KMS-11 (cell line): ENCODE results near the gene ACADM.
"Not testable (repeated sequence)": the region's sequence is repeated elsewhere in the genome, so short reads cannot be mapped to it uniquely, and the experiment has no call there.

Experiments
- H2AFZ ChIP-seq: fragments of 200-600 bp; sonication (generic); 2 replicates; pipeline ENCODE4 v1.6.1; 2016; ENCODE audit warnings: antibody characterized with exemption, mixed run types, low read depth
- H3K27ac ChIP-seq: fragments of 200-600 bp; sonication (generic); 2 replicates; pipeline ENCODE4 v1.6.1; 2016; ENCODE audit warnings: mild to moderate bottlenecking, mixed run types
- H3K27me3 ChIP-seq: fragments of 200-600 bp; sonication (generic); 2 replicates; pipeline ENCODE4 v1.6.1; 2017; ENCODE audit warnings: mild to moderate bottlenecking, low read depth, mixed run types, moderate library complexity; ENCODE audit not compliant: insufficient read depth
- H3K36me3 ChIP-seq: fragments of 200-600 bp; sonication (generic); 2 replicates; pipeline ENCODE4 v1.6.1; 2017; ENCODE audit warnings: mild to moderate bottlenecking, mixed run types; ENCODE audit not compliant: insufficient read depth
- H3K4me1 ChIP-seq: fragments of 200-600 bp; sonication (generic); 2 replicates; pipeline ENCODE4 v1.6.1; 2016; ENCODE audit warnings: mild to moderate bottlenecking, low read depth, mixed run types; ENCODE audit not compliant: poor library complexity, severe bottlenecking
- H3K4me2 ChIP-seq: fragments of 200-600 bp; sonication (generic); 2 replicates; pipeline ENCODE4 v1.7.0; 2016; ENCODE audit warnings: mild to moderate bottlenecking, mixed run types
- H3K4me3 ChIP-seq: fragments of 200-600 bp; sonication (generic); IDR thresholded peaks from 2 replicates; pipeline ENCODE4 v1.6.1; 2017; ENCODE audit warnings: low read depth, low read length, mixed read lengths; ENCODE audit not compliant: insufficient read depth
- H3K79me2 ChIP-seq: fragments of 200-600 bp; sonication (generic); 2 replicates; pipeline ENCODE4 v1.6.1; 2016; ENCODE audit warnings: low read depth, mixed run types; ENCODE audit not compliant: insufficient read depth
- H3K9ac ChIP-seq: fragments of 200-600 bp; sonication (generic); 2 replicates; pipeline ENCODE4 v1.6.1; 2016; ENCODE audit warnings: mild to moderate bottlenecking, mixed run types
- H4K20me1 ChIP-seq: fragments of 200-600 bp; sonication (generic); 2 replicates; pipeline ENCODE4 v1.6.1; 2016; ENCODE audit warnings: mild to moderate bottlenecking, mixed run types; ENCODE audit not compliant: insufficient read depth
- TF ChIP-seq, protein P1 (sequence below): fragments of 200-600 bp; sonication (generic); conservative IDR thresholded peaks from 2 replicates; pipeline ENCODE4 v1.6.1; 2017; ENCODE audit warnings: low read depth, mild to moderate bottlenecking, antibody characterized with exemption, low read length, moderate library complexity, mixed read lengths

The ACADM gene

GRCh38 chr1:75795703-75796193, 71.2 kb downstream of the ACADM start:
- Histone ChIP-seq H3K27ac (no peak overlapping the region), H3K36me3 (peaks cover 7% of the 10 kb centered on the region; the same call in 1 of the 2 replicates)

GRCh38 chr1:75796376-75797272, 72.1 kb downstream of the ACADM start, which contains the start of gene MSH4:
Gene MSH4 (plus strand): TSS chr1:75796882. CDS start chr1:75796986, 104 bp downstream.
- Histone ChIP-seq H3K4me2 (no peak within 1 kb of the TSS), H3K4me3 (no peak within 1 kb of the TSS), H4K20me1 (peaks cover 14% of the 10 kb centered on the region; the same call in 1 of the 2 replicates), H3K9ac (no peak within 1 kb of the TSS), H3K27ac (no peak within 1 kb of the TSS), H2AFZ (no peak within 1 kb of the TSS), H3K36me3 (peaks cover 5% of the 10 kb centered on the region; the same call in 1 of the 2 replicates), H3K79me2 (no peaks in the 10 kb centered on the region), H3K4me1 (no peaks in the 10 kb centered on the region), H3K27me3 (no peaks in the 10 kb centered on the region)
- TF ChIP-seq, protein P1, sequence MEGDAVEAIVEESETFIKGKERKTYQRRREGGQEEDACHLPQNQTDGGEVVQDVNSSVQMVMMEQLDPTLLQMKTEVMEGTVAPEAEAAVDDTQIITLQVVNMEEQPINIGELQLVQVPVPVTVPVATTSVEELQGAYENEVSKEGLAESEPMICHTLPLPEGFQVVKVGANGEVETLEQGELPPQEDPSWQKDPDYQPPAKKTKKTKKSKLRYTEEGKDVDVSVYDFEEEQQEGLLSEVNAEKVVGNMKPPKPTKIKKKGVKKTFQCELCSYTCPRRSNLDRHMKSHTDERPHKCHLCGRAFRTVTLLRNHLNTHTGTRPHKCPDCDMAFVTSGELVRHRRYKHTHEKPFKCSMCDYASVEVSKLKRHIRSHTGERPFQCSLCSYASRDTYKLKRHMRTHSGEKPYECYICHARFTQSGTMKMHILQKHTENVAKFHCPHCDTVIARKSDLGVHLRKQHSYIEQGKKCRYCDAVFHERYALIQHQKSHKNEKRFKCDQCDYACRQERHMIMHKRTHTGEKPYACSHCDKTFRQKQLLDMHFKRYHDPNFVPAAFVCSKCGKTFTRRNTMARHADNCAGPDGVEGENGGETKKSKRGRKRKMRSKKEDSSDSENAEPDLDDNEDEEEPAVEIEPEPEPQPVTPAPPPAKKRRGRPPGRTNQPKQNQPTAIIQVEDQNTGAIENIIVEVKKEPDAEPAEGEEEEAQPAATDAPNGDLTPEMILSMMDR = no peak

More at GRCh38 chr1:75795703-75796193, 71.2 kb downstream of the ACADM start:
- peaks cover 16% of the 10 kb centered on the region; the same call in 1 of the 2 replicates for H4K20me1 ChIP-seq
- no peak overlapping the region for H2AFZ ChIP-seq
- TF ChIP-seq, protein P1 = no peak
- H3K4me1 ChIP-seq = no peaks in the 10 kb centered on the region
- H3K9ac ChIP-seq = no peak overlapping the region
- H3K79me2 ChIP-seq = peaks cover 4% of the 10 kb centered on the region; the same call in 1 of the 2 replicates
- H3K4me2 ChIP-seq = no peak overlapping the region
- H3K4me3 ChIP-seq = no peak overlapping the region
- H3K27me3 ChIP-seq = no peaks in the 10 kb centered on the region

DNA sequence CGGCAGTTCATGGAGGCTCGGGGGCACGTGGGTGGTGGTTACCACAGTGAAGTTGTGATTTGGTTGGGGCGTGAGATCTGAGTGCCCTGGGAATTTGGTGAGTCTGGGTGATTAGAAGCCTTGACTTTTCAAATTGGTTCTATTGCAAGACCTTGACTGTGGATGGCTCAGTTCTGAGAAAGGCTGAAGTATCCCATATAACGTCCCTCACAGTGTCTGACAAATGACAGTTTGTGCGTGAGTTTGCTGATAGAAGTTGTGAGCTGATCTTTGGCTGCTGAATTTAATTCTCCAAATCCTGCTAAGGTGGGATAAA, 72.7 kb downstream of the ACADM start:
- Histone ChIP-seq H4K20me1 (peaks cover 8% of the 10 kb centered on the region; the same call in 1 of the 2 replicates), H3K4me1 (no peaks in the 10 kb centered on the region), H3K9ac (no peak overlapping the region), H3K4me2 (no peak overlapping the region), H3K27me3 (no peaks in the 10 kb centered on the region), H3K79me2 (no peaks in the 10 kb centered on the region), H2AFZ (no peak overlapping the region), H3K4me3 (no peak overlapping the region), H3K27ac (no peak overlapping the region), H3K36me3 (no peaks in the 10 kb centered on the region; the same call in 1 of the 2 replicates)
- TF ChIP-seq, protein P1 = no peak

- Histone ChIP-seq H3K9ac (no peak overlapping the region), H3K79me2 (no peaks in the 10 kb centered on the region), H3K27me3 (no peaks in the 10 kb centered on the region), H3K4me3 (no peak overlapping the region), H3K27ac (no peak overlapping the region), H3K4me1 (no peaks in the 10 kb centered on the region), H2AFZ (no peak overlapping the region), H3K4me2 (no peak overlapping the region), H3K36me3 (no peaks in the 10 kb centered on the region), H4K20me1 (0 out of 2 replicates have a peak, but pooled peaks cover 5% of the 10 kb centered on the region)
- TF ChIP-seq, protein P1 = no peak
Observed at GRCh38 chr1:75797606-75798216, 73.2 kb downstream of the ACADM start.

DNA sequence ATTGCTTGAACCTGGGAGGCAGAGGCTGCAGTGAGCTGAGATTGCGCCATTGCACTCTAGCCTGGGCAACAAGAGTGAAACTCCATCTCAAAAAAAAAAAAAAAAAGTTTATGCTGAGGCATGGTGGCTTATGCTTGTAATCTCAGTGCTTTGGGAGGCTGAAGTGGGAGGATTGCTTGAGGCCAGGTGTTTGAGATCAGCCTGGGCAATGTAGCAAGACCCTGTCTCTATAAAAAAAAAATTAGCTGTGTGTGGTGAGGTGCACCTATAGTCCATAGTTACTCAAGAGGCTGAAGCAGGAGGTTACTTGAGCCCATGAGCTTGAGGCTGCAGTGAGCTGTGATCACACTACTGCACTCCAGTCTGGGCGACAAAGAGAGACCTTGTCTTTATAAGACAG, 77.0 kb downstream of the ACADM start:
- not testable (repeated sequence) for H3K4me2 ChIP-seq, H3K27me3 ChIP-seq, H2AFZ ChIP-seq, H3K9ac ChIP-seq, H3K4me3 ChIP-seq, H3K27ac ChIP-seq, H3K4me1 ChIP-seq, H3K36me3 ChIP-seq, H3K79me2 ChIP-seq, H4K20me1 ChIP-seq
